ENCODE results near the gene B3GNT9.

Gene B3GNT9

DNA sequence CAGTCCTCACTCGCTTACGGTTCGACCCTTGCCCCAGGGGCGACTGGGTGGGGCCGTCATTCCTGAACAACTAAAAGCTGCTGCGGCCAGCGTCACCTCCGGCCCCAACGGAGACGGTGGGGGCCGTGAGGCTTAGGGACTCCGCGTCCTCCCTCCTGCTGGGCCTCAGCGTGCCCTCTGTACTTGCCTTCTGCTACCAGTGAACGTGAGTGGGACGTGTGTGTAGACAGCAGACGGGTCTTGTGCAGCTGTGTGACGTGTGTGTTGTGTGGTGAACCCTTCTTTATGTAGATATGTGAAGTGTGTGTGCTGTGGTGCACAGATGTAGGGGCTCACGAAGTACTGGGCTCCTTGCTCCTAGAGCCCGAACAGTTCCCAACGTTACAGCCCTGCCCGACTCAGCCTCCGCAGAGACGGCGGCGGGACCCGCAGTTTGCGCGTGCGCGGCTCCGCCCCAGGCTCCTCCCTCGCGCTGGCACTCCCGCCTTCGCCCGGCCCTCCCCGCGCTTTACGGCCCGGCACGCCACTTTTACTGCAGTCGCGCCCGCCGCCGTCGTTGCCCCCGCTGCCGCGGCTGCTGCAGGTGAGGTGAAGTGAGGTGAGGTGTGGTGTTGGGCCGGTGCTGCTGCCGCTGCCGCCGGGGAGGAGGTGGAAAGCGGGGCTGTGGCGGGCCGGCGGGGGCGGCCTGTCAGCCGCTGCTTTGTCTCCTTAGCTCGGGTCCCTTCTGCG is 41.2 kb downstream of the B3GNT9 start, which contains the start of gene PHAF1:
TSS of gene PHAF1 (plus strand) at position 535 of the 729 bp plus-strand sequence. CDS start 235 bp downstream, outside the sequence.
- peak; percentile 99 for DNase-seq

DNA sequence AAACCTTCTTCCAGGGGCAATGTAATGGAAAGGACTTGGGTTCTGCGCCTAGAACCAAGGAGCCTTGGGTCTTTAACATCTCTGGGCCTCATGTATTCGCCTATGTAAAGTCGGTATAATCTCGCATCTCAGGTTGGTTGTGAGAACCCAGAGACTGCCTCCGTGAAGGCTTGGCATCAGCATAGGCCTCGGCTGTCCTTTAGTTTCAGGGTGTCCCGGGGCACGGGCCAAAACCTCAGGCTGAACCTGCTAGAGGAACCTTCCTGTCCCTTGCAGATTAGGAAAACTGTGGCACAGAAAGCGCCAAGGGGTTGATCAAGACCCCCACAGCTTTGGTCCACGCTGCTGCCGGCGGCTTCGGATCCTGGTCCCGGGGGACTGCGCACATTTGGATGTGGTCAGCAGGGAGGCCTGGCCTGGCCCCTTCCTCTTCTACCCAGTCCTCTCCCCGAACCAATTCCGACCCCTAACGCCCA is 41.8 kb downstream of the B3GNT9 start:
- no peak for DNase-seq

DNA sequence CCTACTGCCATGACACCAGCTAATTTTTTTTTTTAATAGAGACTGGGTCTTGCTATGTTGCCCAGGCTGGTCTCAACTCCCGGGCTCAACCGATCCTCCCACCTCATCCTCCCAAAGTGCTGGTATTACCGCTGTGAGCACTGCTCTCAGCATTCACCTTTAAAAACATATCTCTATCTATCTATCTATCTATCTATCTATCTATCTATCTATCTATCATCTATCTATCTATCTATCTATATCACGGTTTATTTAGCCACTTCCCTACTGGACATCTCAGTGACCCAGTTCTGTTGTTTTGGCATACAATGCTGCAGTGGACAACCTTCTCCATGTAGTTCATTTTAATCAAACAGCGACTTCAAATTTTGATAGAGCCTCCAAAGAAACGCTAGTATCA is 42.3 kb downstream of the B3GNT9 start:
- DNase-seq, result no peak

DNA sequence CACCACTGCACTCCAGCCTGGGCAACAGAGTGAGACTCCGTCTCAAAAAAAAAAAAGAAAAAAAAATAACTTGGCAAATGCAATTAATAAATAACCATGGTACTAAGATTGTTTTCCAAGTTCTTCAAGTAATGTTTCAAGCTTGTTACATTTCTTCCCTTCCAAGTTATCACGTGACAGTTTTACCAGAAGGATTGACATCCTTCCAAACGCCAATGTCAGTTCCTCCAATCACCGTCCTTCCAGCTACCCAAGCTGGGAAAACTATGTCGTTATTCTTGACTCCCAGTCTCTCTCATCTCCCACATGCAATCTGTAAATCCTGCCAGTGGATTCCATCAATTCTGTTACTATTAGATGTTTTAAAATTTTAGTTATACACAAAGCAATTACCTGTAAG is 44.9 kb downstream of the B3GNT9 start:
- DNase-seq, result no peak

DNA sequence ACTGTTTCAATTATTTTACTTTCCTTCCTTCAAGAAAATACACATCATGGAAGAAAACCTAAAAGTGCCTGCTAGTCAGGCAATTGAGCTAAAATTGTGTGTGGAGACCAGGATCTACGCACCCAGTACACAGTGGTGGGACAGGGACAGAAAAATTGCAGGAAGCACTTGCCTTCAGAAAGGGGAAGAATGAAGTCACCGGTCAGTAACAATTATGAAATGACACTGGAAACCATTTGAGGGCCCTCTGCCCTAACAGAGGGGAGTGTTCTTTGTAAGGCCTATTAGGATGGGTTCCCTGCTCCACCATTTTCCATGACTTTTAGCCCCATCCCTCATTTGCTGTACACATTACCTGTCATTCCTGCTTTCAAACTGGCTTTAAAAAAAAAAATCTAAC is 45.6 kb downstream of the B3GNT9 start:
- no peak for DNase-seq

DNA sequence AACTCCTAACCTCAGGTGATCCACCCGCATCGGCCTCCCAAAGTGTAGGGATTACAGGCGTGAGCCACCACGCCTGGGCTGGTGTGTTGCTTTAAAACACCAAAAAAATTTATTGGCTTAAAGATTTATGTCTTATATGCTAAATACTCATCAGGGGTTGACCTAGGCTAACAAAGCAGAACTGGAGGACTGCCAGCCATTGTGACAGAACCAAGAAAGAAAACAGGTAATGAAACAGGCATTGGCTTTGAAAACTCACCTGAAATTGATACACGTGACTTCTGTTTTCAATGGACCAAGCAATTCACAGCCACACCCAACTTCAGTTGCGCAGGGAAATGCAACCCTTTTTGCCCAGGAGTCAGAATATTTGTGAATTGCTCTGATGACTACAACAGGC is 46.0 kb downstream of the B3GNT9 start:
- peak; percentile 28 for DNase-seq

DNA sequence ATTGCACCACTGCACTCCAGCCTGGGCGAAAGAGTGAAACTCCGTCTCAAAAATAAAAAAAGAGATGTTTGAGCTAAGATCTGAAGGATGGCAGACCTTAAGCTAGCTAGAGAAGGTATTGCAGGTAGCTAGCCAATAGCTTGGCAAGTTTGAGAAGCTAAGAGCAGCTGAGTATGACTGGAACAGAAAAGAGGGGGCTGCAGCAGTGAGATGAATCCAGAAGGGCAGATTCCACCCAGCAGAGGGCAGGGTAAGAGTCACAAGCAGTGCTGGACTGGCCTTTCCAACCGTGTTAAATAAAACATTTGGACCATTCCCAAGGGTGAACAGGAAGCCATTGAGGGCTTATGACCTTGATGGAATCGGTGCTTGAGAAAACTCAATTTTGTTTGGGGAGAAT is 46.7 kb downstream of the B3GNT9 start:
- DNase-seq, result peak; percentile 47

DNA sequence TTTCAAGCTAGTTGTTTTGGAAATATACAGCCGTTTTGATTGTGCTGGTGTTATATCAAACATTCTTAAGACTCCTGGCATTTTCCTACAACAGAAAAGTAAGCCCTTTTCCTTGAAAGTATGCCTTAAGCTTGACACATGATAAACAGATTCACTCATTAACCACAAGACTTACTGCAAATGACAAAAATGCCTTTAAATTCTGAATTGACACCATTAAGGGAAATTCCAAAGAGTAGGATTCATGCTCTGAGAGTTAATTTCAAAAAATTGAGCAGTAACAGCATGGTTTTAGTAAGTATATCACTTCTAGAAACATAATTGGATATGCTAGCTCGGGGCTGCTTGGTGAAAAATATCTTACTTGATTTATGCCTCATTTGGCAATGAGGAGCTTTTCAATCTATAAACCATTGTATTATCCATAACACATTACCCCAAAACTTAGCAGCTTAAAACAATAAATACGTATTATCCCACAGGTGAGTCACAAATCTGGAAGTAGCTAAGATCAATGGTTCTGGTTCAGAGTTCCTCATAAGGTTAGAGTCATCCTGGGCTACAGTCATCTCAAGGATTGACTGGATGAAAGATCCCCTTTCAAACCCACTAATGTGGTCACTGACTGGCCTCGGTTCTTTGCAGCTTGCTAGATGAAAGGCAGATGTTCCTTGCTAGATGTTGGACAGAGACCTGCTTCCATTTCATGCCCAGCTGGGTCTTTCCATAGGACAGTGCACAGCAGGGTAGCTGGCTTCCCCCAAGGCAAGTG is 49.3 kb downstream of the B3GNT9 start:
- peak; percentile 54 for DNase-seq

DNA sequence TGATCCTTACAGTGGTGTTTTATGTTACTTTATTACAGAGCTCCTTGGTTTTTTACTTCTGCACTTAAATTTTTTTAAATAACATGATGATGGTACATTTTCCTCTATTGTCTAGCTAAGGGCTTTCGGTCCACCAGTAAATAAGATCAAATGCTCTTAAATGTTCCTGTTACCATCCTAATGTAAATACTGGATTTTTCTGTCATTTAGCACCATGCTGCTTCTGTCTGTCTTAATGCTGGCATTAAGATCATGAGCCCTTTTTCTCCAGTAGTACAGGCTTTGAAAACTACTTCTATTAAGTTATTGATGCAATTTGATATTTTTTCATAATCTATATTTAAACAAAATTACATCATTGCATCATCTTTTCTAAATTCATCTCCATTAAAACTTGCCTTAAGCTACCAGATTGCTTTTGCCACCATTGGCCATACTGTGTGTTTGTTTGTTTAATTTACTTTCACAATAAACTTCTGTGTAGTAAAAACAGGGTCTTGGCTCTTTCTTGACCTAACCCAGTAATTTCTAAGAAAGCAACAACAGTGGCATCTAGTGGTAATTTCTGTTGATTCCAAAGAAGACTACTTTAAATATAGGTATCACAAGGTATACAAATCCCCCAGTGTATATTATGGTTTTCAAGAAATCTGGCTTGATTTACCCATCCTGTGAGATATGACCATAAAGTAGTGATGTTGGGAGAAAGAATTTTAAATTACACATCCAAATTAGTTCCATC is 50.1 kb downstream of the B3GNT9 start:
- DNase-seq, result no peak

DNA sequence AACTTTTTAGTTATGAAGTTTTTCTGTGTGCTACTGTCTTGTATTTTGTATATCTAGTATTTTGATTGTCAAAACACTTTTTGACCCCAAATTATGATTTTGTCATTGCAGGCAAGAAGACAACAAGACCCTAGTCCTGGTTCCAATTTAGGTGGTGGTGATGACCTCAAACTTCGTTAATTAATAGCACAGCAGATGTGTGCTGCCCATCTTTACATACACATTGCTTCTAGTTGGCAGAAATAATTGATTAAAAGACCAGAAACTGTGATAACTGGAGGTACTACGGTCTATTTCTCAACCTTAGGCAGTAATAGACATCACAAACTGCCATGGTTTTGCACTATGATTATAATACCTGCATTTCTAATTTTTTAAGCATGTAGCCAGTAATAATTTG is 52.2 kb downstream of the B3GNT9 start:
- no peak for DNase-seq

Data from activated CD8-positive, alpha-beta memory T cell treated with anti-CD3 and anti-CD28 coated beads, Interleukin-2, amount 50 U/mL, for 48 hours (primary cell).